ENCODE data around the gene BLTP3B.

BLTP3B gene

DNA sequence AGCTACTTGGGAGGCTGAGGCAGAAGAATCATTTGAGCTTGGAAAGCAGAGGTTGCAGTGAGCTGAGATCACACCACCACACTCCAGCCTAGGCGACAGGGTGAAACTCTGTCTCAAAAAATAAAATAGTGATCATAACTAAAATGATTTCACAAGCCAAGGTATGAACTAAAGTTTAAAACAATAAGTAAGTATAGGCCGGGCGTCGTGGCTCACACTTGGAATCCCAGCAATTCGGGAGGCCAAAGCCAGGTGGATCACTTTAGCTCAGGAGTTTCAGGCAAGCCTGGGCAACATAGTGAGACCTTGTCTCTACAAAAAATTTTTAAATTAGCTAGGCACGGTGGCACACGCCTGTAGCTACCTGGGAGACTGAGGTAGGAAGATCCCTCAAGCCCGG is 27.4 kb downstream of the BLTP3B start:
- no peak for DNase-seq (ENCODE audit: low read depth in 1 of 2, low spot score in 1 of 2)

DNA sequence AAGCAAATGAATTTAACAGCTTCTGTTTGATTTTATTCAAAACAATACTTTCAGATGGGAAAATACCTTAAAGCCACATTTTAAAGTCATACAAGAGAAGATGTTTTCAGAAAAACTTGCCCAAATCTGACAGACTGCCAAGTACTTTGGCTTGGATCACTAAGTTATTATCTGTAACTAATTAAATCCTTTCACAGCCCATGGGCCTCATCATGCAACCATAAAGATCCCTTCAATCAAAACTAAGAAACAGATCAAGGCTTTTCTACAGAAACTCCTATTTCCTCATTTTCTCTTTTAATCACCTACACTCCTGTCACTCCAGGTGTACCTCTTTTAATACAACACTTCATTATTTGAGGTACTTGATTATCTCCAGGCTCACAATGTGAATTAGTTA is 28.1 kb downstream of the BLTP3B start:
- DNase-seq (ENCODE audit: low read depth in 1 of 2, low spot score in 1 of 2): no peak

DNA sequence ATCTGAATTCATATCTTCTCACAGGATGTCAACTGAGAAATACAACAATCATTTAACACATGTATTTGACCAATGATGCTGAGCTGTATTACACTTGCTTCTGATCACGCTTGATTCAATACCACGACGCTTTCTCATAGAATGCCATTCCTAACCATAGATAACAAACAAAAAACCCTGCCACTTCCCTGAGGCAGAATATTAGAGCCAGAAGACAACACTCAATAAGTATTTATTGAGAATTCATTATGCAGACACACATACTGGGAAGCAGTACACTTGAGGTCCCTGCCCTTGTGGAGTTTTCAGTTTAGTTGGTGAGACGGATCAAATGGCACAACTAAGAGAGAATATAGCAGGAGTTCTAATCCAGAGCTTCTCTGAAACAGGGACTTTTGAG is 32.4 kb downstream of the BLTP3B start:
- no peak for DNase-seq (ENCODE audit: low read depth in 1 of 2, low spot score in 1 of 2)

DNA sequence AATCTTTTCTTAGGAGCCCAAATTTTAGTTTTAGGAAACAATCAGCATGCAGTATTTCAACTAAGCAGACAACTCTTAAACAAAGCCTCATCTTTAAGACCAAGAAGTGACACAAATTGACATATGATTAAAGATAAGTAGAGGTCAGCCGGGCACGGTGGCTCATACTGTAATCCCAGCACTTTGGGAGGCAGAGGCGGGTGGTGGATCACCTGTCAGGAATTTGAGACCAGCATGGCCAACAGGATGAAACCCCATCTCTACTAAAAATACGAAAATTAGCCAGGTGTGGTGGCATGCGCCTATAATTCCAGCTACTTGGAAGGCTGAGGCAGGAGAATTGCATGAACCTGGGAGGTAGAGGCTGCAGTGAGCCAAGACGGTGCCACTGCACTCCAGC is 35.8 kb downstream of the BLTP3B start:
- no peak for DNase-seq (ENCODE audit: low read depth in 1 of 2, low spot score in 1 of 2)

DNA sequence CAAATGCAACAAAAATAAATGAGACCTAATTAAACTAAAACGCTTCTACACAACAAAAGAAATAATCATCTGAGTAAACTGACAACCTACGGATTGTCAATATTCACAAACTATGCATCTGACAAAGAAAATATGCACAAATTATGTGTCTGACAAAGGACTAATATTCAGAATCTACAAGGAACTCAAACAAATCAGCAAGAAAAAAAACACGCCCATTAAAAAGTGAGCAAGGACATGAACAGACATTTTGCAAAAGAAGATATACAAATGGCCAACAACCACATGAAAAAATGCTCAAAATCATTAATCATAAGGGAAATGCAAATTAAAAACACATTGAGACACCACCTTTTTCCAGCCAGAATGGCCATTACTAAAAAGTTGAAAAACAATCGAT is 37.0 kb downstream of the BLTP3B start:
- no peak for DNase-seq (ENCODE audit: low read depth in 1 of 2, low spot score in 1 of 2)

DNA sequence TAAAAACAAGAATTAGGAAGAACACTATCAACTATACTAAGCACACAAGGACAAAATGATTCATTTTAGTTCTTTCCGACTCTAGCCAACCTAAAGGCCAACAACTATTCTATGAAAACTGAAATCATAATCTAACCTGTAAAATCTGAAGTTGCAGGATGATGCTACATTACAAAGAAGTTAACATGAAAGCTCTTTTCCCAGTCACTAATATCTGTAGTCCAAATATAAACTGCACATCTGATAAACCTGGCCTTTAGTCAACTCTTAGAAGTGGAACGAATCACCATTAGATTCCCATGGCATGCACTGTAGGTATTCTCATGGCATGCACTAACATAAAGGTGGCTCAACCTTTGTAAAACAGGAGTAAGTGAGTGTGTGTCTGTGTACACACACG is 41.7 kb downstream of the BLTP3B start:
- DNase-seq (ENCODE audit: low read depth in 1 of 2, low spot score in 1 of 2): no peak

All from activated T-helper 1 cell treated with anti-CD3 and anti-CD28 coated beads, Interleukin-2, amount 50 U/mL, for 16 hours (primary cell).